ENCODE measurements around the gene CENPN. TPM values are rescaled to one million over a fixed set of nuclear protein-coding genes. Genes with fewer than 3 reads are reported as not detected.

The CENPN gene, protein sequence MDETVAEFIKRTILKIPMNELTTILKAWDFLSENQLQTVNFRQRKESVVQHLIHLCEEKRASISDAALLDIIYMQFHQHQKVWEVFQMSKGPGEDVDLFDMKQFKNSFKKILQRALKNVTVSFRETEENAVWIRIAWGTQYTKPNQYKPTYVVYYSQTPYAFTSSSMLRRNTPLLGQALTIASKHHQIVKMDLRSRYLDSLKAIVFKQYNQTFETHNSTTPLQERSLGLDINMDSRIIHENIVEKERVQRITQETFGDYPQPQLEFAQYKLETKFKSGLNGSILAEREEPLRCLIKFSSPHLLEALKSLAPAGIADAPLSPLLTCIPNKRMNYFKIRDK
- total RNA-seq (2021; ENCODE audit: unreplicated experiment) (76.7 TPM), Bru-seq, nascent RNA (percentile 81 among the genes with signal in this experiment), BruChase-seq, experiment 1, labeled RNA remaining after a 6-hour chase (percentile 87 among the genes with signal in this experiment), BruChase-seq, experiment 2, labeled RNA remaining after a 2-hour chase (percentile 75 among the genes with signal in this experiment)
- 43.1 and 72.3 TPM in 2 replicates for polyA plus RNA-seq (2012)
- long read RNA-seq, transcript CENPN-201 (7 exons, 1,398 nt), result minor isoform, 38 of 115 reads
- long read RNA-seq, transcript CENPN-202 (11 exons, 2,481 nt), result major isoform, 42 of 115 reads
- long read RNA-seq, partial matches to known transcripts, result 12 of 115 reads
- long read RNA-seq, other reads (novel, unspliced or antisense), result 20 of 115 reads

DNA sequence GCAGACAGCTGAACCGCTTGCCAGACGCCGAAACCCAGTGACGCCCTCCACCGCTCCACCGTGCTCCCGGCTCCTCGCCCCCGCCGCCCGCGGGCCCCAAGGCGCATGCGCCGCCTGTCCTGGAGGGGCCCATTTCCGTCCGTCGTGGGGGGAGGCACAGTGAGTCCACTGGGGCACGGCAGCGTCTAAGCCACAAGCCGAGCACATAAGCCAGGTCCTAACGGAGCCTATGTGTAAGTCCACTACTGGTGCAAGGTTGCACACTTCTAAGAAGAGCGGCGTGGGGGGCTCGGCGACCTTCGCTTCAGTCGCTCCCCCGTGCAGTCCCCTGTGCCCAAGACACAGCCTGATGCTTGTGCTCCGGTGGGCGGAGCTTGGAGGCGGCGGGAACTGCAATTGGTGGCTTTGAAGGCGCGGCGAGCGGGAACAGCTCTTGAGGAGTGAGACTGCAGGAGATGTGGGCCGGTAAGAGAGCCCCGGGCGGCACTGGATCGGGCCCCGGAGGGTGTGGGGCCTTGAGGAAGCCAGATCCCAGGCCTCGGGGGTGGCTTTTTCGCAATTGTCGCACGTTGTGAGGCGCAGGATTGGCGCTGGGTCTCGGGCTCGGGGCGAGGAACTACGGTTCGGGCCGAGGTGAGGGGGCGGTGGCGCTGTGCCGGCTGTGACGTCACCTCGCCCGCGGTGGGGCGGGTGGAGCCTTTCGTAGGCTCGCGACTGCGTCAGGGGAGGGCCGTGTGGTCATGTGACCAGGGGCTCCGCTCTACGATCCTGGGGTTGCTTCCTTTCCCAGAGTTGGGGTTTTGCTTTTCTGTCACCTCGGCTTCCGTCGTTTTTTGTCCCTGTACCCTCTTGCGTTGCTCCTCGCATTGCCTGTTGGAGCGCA lies at the start of gene CENPN, which contains the start of gene CMC2:
TSS of gene CENPN (plus strand) at position 402 of the 883 bp plus-strand sequence. CDS start 4,726 bp downstream, outside the sequence.
TSS of gene CMC2 (minus strand) at position 73 of the 883 bp plus-strand sequence. CDS start 9,491 bp downstream, outside the sequence.
- H3K27me3 ChIP-seq (ENCODE audit: insufficient read depth, low read length), result no peaks in the 10 kb centered on the region
- H3K4me1 ChIP-seq (ENCODE audit: control insufficient read depth in 1 of 2, insufficient read depth in 2 of 2, low read length in 2 of 2), result peaks cover 16 to 26% of the 10 kb centered on the region in 2 experiments
- ChIA-PET POLR2A (interaction anchor here (0.9 to 1.4 kb wide), 4 partner anchors 14 to 28 kb away, joined by 3 to 4 read pairs (median 3); no protein-coding TSS in a partner anchor), RAD21 (ENCODE audit: low non-redundant PET in 1 of 2, low total read pairs in 2 of 2, uncharacterized antibody in 2 of 2, unreplicated experiment in 2 of 2) (no interaction called here), CTCF (interaction anchor here (0.7 to 1.1 kb wide), 5 partner anchors 11 to 198 kb away, joined by 3 to 11 read pairs (median 3); partner anchors contain the start of gene ATMIN)
- peak within 1 kb of the TSS; percentile 95 for H3K9ac ChIP-seq (ENCODE audit: low read length)
- peak within 1 kb of the TSS; percentile 53 to 93 for H3K4me3 ChIP-seq (replicated peaks in 1 of 2; ENCODE audit: low read depth in 1 of 2, low read length in 2 of 2)
- DNase-seq (ENCODE audit: low read depth, low spot score) (peak; percentile 100), ATAC-seq (peak; percentile 89)
- H3K4me2 ChIP-seq (ENCODE audit: low read length), result peak within 1 kb of the TSS; percentile 83
- H4K20me1 ChIP-seq (ENCODE audit: insufficient read depth), result peaks cover 22% of the 10 kb centered on the region; the same call in 1 of the 2 replicates
- H3K36me3 ChIP-seq (ENCODE audit: control insufficient read depth in 1 of 2, insufficient read depth in 2 of 2, low read length in 2 of 2), result peaks cover 3 to 6% of the 10 kb centered on the region in 2 experiments; a peak in 3 of 4 replicates
- intact Hi-C loops (cut with micrococcal nuclease), result loop anchor here (1.0 to 10.0 kb wide), 4 partner anchors 28 to 188 kb away; partner anchors contain the start of genes ATMIN and GCSH
- no peaks in the 10 kb centered on the region for H3K9me3 ChIP-seq (ENCODE audit: control insufficient read depth in 1 of 2, insufficient read depth in 1 of 2, low read depth in 1 of 2, low read length in 2 of 2)
- H3K9me2 ChIP-seq (ENCODE audit: insufficient read depth), result no peaks in the 10 kb centered on the region
- TF ChIP-seq CEBPB (IDR thresholded peaks at IDR 0.05; ENCODE audit: low read depth), result no peak
- peak; percentile 52 for TF ChIP-seq ZBTB33 (IDR thresholded peaks at IDR 0.05; ENCODE audit: extremely low read depth, insufficient replicate concordance, low read length)
- TF ChIP-seq YY1 (IDR thresholded peaks at IDR 0.05; ENCODE audit: extremely low read depth, insufficient replicate concordance, low read depth, low read length), result peak; percentile 72
- TF ChIP-seq ZNF274 (IDR thresholded peaks at IDR 0.05; ENCODE audit: low read depth, low read length), result no peak
- peak; percentile 86 for TF ChIP-seq POLR2AphosphoS5 (IDR thresholded peaks at IDR 0.05; ENCODE audit: low read depth, low read length)
- TF ChIP-seq POLR2A (IDR thresholded peaks at IDR 0.05; ENCODE audit: borderline replicate concordance, extremely low read depth, insufficient read depth, insufficient read length), result peak; percentile 92
- TF ChIP-seq ZFX (IDR thresholded peaks at IDR 0.05), result peak; percentile 6; the same call in 1 of the 2 replicates
- TF ChIP-seq TCF7L2 (IDR thresholded peaks at IDR 0.05; ENCODE audit: borderline replicate concordance, extremely low read depth, insufficient read depth, insufficient read length), result peak; percentile 90
- BruUV-seq (replicated peaks), result TSS peak; percentile 73
- peaks cover 94% of the 10 kb centered on the region for H3K79me2 ChIP-seq (ENCODE audit: insufficient read depth, low read length)
- no peak within 1 kb of the TSS for H2AFZ ChIP-seq (ENCODE audit: low read depth, low read length, poor library complexity, severe bottlenecking)
- peak within 1 kb of the TSS; percentile 97 for H3K27ac ChIP-seq (ENCODE audit: low read depth, low read length)
